ENCODE results near the gene NPR3.

- TF ChIP-seq SUZ12 (IDR thresholded peaks at IDR 0.05; ENCODE audit: low read length) (no peak), SP1 (IDR thresholded peaks at IDR 0.05; ENCODE audit: low read depth, low read length) (no peak), TBP (IDR thresholded peaks at IDR 0.05; ENCODE audit: low read depth, low read length) (no peak), ZNF274 (IDR thresholded peaks at IDR 0.05; ENCODE audit: borderline replicate concordance, extremely low read depth, low read length) (no peak), JUND (IDR thresholded peaks at IDR 0.05; ENCODE audit: low read length) (no peak), NANOG (IDR thresholded peaks at IDR 0.05; ENCODE audit: insufficient read depth, low read depth, low read length, poor library complexity, severe bottlenecking) (no peak), CEBPB (IDR thresholded peaks at IDR 0.05; ENCODE audit: low read depth, low read length) (no peak), JUN (IDR thresholded peaks at IDR 0.05; ENCODE audit: low read depth, low read length) (no peak)
- TF ChIP-seq, protein P1, sequence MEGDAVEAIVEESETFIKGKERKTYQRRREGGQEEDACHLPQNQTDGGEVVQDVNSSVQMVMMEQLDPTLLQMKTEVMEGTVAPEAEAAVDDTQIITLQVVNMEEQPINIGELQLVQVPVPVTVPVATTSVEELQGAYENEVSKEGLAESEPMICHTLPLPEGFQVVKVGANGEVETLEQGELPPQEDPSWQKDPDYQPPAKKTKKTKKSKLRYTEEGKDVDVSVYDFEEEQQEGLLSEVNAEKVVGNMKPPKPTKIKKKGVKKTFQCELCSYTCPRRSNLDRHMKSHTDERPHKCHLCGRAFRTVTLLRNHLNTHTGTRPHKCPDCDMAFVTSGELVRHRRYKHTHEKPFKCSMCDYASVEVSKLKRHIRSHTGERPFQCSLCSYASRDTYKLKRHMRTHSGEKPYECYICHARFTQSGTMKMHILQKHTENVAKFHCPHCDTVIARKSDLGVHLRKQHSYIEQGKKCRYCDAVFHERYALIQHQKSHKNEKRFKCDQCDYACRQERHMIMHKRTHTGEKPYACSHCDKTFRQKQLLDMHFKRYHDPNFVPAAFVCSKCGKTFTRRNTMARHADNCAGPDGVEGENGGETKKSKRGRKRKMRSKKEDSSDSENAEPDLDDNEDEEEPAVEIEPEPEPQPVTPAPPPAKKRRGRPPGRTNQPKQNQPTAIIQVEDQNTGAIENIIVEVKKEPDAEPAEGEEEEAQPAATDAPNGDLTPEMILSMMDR (IDR thresholded peaks at IDR 0.05; ENCODE audit: control extremely low read depth in 1 of 3, insufficient read depth in 1 of 3, low read depth in 1 of 3, low read length in 3 of 3): no peak
- TF ChIP-seq, protein P2, sequence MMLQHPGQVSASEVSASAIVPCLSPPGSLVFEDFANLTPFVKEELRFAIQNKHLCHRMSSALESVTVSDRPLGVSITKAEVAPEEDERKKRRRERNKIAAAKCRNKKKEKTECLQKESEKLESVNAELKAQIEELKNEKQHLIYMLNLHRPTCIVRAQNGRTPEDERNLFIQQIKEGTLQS (IDR thresholded peaks at IDR 0.05; ENCODE audit: insufficient read depth, low read depth, low read length): no peak
Observed at GRCh38 chr5:32777733-32778132, 66.6 kb downstream of the NPR3 start.

Data from H1 (cell line).